ENCODE measurements around the gene SIGMAR1.

SIGMAR1 gene

GRCh38 chr9:34603610-34604231 lies 33.9 kb downstream of the SIGMAR1 start:
- DNase-seq (ENCODE audit: low read depth): peak; percentile 71

- no peak for DNase-seq (ENCODE audit: low read depth)
Measured at GRCh38 chr9:34601937-34602573, 35.5 kb downstream of the SIGMAR1 start.

GRCh38 chr9:34600908-34601307 lies 36.7 kb downstream of the SIGMAR1 start:
- DNase-seq (ENCODE audit: low read depth): no peak

GRCh38 chr9:34599546-34599945 lies 38.0 kb downstream of the SIGMAR1 start:
- DNase-seq (ENCODE audit: low read depth): no peak

- no peak for DNase-seq (ENCODE audit: low read depth)
Measured at GRCh38 chr9:34594177-34594576, 43.4 kb downstream of the SIGMAR1 start.

GRCh38 chr9:34592895-34593601 lies 44.5 kb downstream of the SIGMAR1 start:
- no peak for DNase-seq (ENCODE audit: low read depth)

GRCh38 chr9:34591917-34592866 lies 45.4 kb downstream of the SIGMAR1 start:
- no peak for DNase-seq (ENCODE audit: low read depth)

- DNase-seq (ENCODE audit: low read depth): peak; percentile 76
Measured at GRCh38 chr9:34591248-34591916, 46.2 kb downstream of the SIGMAR1 start.

GRCh38 chr9:34590381-34591247 lies 47.0 kb downstream of the SIGMAR1 start:
- no peak for DNase-seq (ENCODE audit: low read depth)

- no peak for DNase-seq (ENCODE audit: low read depth)
Measured at GRCh38 chr9:34589636-34590380, 47.8 kb downstream of the SIGMAR1 start, which contains the start of gene CNTFR. Gene CNTFR (minus strand): TSS chr9:34589724. CDS start chr9:34568981, 20,743 bp downstream.

- DNase-seq (ENCODE audit: low read depth): no peak
Measured at GRCh38 chr9:34588671-34589635, 48.6 kb downstream of the SIGMAR1 start.

GRCh38 chr9:34587271-34587670 lies 50.3 kb downstream of the SIGMAR1 start:
- no peak for DNase-seq (ENCODE audit: low read depth)

GRCh38 chr9:34585946-34586669 lies 51.5 kb downstream of the SIGMAR1 start:
- DNase-seq (ENCODE audit: low read depth): no peak

GRCh38 chr9:34584970-34585369 lies 52.6 kb downstream of the SIGMAR1 start:
- DNase-seq (ENCODE audit: low read depth): no peak
